ENCODE data around the gene BANK1.

Gene BANK1

GRCh38 chr4:101793397-101793796 lies 2.9 kb downstream of the BANK1 start:
- Histone ChIP-seq H3K4me1 (ENCODE audit: control insufficient read depth, insufficient read depth, low read length) (no peaks in the 10 kb centered on the region), H3K36me3 (ENCODE audit: control insufficient read depth in 2 of 2, insufficient read depth in 1 of 2, low read length in 2 of 2) (no peaks in the 10 kb centered on the region), H3K4me3 (ENCODE audit: low read depth, low read length) (no peak overlapping the region), H3K27ac (ENCODE audit: extremely low read depth, low read depth, low read length) (no peak overlapping the region), H3K9me3 (ENCODE audit: control insufficient read depth, insufficient read depth, low read depth, low read length) (no peaks in the 10 kb centered on the region)
- TF ChIP-seq ZNF404 (tag by site-specific recombination; IDR thresholded peaks at IDR 0.05) = no peak
- TF ChIP-seq ZNF658 (tag by site-specific recombination; IDR thresholded peaks at IDR 0.05) = no peak
- ChIA-PET CTCF (interaction anchor here (0.7 kb wide), 1 partner anchor 461 kb away, joined by 3 read pairs; no protein-coding TSS in a partner anchor), POLR2A (no interaction called here)

GRCh38 chr4:101794806-101795205 lies 4.3 kb downstream of the BANK1 start:
- CTCF ChIA-PET = no interaction called here
- H3K9me3 ChIP-seq (ENCODE audit: control insufficient read depth, insufficient read depth, low read depth, low read length) = no peaks in the 10 kb centered on the region
- POLR2A ChIA-PET = no interaction called here
- H3K36me3 ChIP-seq (ENCODE audit: control insufficient read depth in 2 of 2, insufficient read depth in 1 of 2, low read length in 2 of 2) = no peaks in the 10 kb centered on the region
- no peak overlapping the region for H3K27ac ChIP-seq (ENCODE audit: extremely low read depth, low read depth, low read length)
- H3K4me3 ChIP-seq (ENCODE audit: low read depth, low read length) = no peak overlapping the region
- H3K4me1 ChIP-seq (ENCODE audit: control insufficient read depth, insufficient read depth, low read length) = no peaks in the 10 kb centered on the region
- TF ChIP-seq CTCF (tag by site-specific recombination; IDR thresholded peaks at IDR 0.05) (no peak), KLF8 (tag by site-specific recombination; IDR thresholded peaks at IDR 0.05) (no peak), ZNF585B (tag by site-specific recombination; IDR thresholded peaks at IDR 0.05) (no peak)

- ChIA-PET CTCF (no interaction called here), POLR2A (no interaction called here)
- Histone ChIP-seq H3K9me3 (ENCODE audit: control insufficient read depth, insufficient read depth, low read depth, low read length) (no peaks in the 10 kb centered on the region), H3K4me3 (ENCODE audit: low read depth, low read length) (no peak overlapping the region), H3K36me3 (ENCODE audit: control insufficient read depth in 2 of 2, insufficient read depth in 1 of 2, low read length in 2 of 2) (no peaks in the 10 kb centered on the region), H3K27ac (ENCODE audit: extremely low read depth, low read depth, low read length) (no peak overlapping the region), H3K4me1 (ENCODE audit: control insufficient read depth, insufficient read depth, low read length) (no peaks in the 10 kb centered on the region)
- TF ChIP-seq ZBTB20 (tag by site-specific recombination; IDR thresholded peaks at IDR 0.05) (peak; percentile 64; the same call in 1 of the 2 replicates), ZBTB1 (tag by site-specific recombination; IDR thresholded peaks at IDR 0.05) (no peak)
Measured at GRCh38 chr4:101795704-101796103, 5.2 kb downstream of the BANK1 start.

- Histone ChIP-seq H3K4me3 (ENCODE audit: low read depth, low read length) (no peak overlapping the region), H3K36me3 (ENCODE audit: control insufficient read depth in 2 of 2, insufficient read depth in 1 of 2, low read length in 2 of 2) (no peaks in the 10 kb centered on the region), H3K9me3 (ENCODE audit: control insufficient read depth, insufficient read depth, low read depth, low read length) (no peaks in the 10 kb centered on the region), H3K27ac (ENCODE audit: extremely low read depth, low read depth, low read length) (no peak overlapping the region), H3K4me1 (ENCODE audit: control insufficient read depth, insufficient read depth, low read length) (no peaks in the 10 kb centered on the region)
- ChIA-PET CTCF (no interaction called here), POLR2A (no interaction called here)
- TF ChIP-seq ZNF214 (tag by site-specific recombination; IDR thresholded peaks at IDR 0.05; ENCODE audit: borderline replicate concordance) = no peak
- no peak for TF ChIP-seq GLI4 (tag by site-specific recombination; IDR thresholded peaks at IDR 0.05)
- TF ChIP-seq KLF8 (tag by site-specific recombination; IDR thresholded peaks at IDR 0.05) = no peak
- TF ChIP-seq BCL11B (tag by site-specific recombination; IDR thresholded peaks at IDR 0.05; ENCODE audit: low read depth) = no peak
- no peak for TF ChIP-seq ZNF362 (tag by site-specific recombination; IDR thresholded peaks at IDR 0.05)
- TF ChIP-seq PBX3 (CRISPR knock-in tag; IDR thresholded peaks at IDR 0.05) = no peak
- TF ChIP-seq ZBTB10 (tag by site-specific recombination; IDR thresholded peaks at IDR 0.05) = no peak
- no peak for TF ChIP-seq ZNF280D (tag by site-specific recombination; IDR thresholded peaks at IDR 0.05)
- no peak for TF ChIP-seq SCRT2 (tag by site-specific recombination; IDR thresholded peaks at IDR 0.05)
- no peak for TF ChIP-seq IKZF3 (tag by site-specific recombination; IDR thresholded peaks at IDR 0.05)
- no peak for TF ChIP-seq ZNF37A (tag by site-specific recombination; IDR thresholded peaks at IDR 0.05)
- TF ChIP-seq ZNF530 (tag by site-specific recombination; IDR thresholded peaks at IDR 0.05; ENCODE audit: low read depth) = no peak
- TF ChIP-seq ZNF354C (tag by site-specific recombination; IDR thresholded peaks at IDR 0.05; ENCODE audit: borderline replicate concordance, low read depth) = no peak
Measured at GRCh38 chr4:101801958-101802357, 11.4 kb downstream of the BANK1 start.

Measured in HEK293 (cell line).